ENCODE data around the gene CRIP3. TPM values are rescaled to one million over a fixed set of nuclear protein-coding genes. Genes with fewer than 3 reads are reported as not detected.
A peak's percentile ranks its signal among the peaks of the same experiment; 100 is the strongest.

Gene CRIP3
- total RNA-seq, 2 experiments from 2014 or later = 1.8 to 2.0 TPM

- Mint-ChIP-seq H3K9me3 (no peaks in the 10 kb centered on the region), H3K27me3 (no peaks in the 10 kb centered on the region), H3K4me3 (no peak overlapping the region), H3K4me1 (ENCODE audit: low read depth) (peaks cover 25% of the 10 kb centered on the region), H3K36me3 (ENCODE audit: low read depth) (peaks cover 48% of the 10 kb centered on the region), H3K27ac (peak overlapping the region; percentile 22)
- Histone ChIP-seq H3K4me3 (ENCODE audit: low read length) (no peak overlapping the region), H3K27ac (ENCODE audit: low read depth in 1 of 2, low read length in 2 of 2) (no peak overlapping the region), H3K36me3 (ENCODE audit: insufficient read depth, low read length) (peaks cover 26% of the 10 kb centered on the region), H3K4me1 (ENCODE audit: insufficient read depth, low read length) (peaks cover 12% of the 10 kb centered on the region), H3K9me3 (ENCODE audit: control insufficient read depth in 1 of 2, insufficient read depth in 1 of 2, low read length in 2 of 2) (no peaks in the 10 kb centered on the region), H3K27me3 (ENCODE audit: control insufficient read depth in 1 of 2, insufficient read depth in 2 of 2, low read length in 2 of 2) (no peaks in the 10 kb centered on the region)
- CTCF ChIA-PET = interaction anchor here (1.6 to 2.1 kb wide), 2 partner anchors 14 to 117 kb away, joined by 4 to 5 read pairs; no protein-coding TSS in a partner anchor
- DNase-seq = peak in 3 of 14 experiments; percentile 30 to 46 (median 46)
- peak; percentile 54 for TF ChIP-seq CTCF (IDR thresholded peaks at IDR 0.05)
- ATAC-seq (ENCODE audit: poor library complexity) = no peak
- POLR2A ChIA-PET = interaction anchor here (0.8 to 1.2 kb wide), 2 partner anchors 26 to 35 kb away, joined by 3 to 4 read pairs; partner anchors contain the start of genes CRIP3 and ZNF318
- intact Hi-C loops (cut with DNase I, micrococcal nuclease) = loop anchor here (5.0 to 10.0 kb wide), 3 partner anchors 67 to 430 kb away; no protein-coding TSS in a partner anchor
Observed at GRCh38 chr6:43334466-43335095, 26.0 kb upstream of the CRIP3 start.

- Histone ChIP-seq H3K27ac (ENCODE audit: low read depth in 1 of 2, low read length in 2 of 2) (peak overlapping the region in 1 of 2 donors; percentile 0), H3K9me3 (ENCODE audit: control insufficient read depth in 1 of 2, insufficient read depth in 1 of 2, low read length in 2 of 2) (no peaks in the 10 kb centered on the region), H3K27me3 (ENCODE audit: control insufficient read depth in 1 of 2, insufficient read depth in 2 of 2, low read length in 2 of 2) (no peaks in the 10 kb centered on the region), H3K4me1 (ENCODE audit: insufficient read depth, low read length) (peaks cover 12% of the 10 kb centered on the region), H3K36me3 (ENCODE audit: insufficient read depth, low read length) (peaks cover 6% of the 10 kb centered on the region), H3K4me3 (ENCODE audit: low read length) (no peak overlapping the region)
- peaks cover 25% of the 10 kb centered on the region for H3K4me1 Mint-ChIP-seq (ENCODE audit: low read depth)
- H3K27me3 Mint-ChIP-seq = no peaks in the 10 kb centered on the region
- peak overlapping the region; percentile 49 for H3K27ac Mint-ChIP-seq
- CTCF ChIA-PET = no interaction called here
- ATAC-seq (ENCODE audit: poor library complexity) = peak; percentile 44
- DNase-seq = peak in 3 of 14 experiments; percentile 22 to 39 (median 30)
- intact Hi-C loops (cut with DNase I, micrococcal nuclease) = loop anchor here (5.0 to 10.0 kb wide), 2 partner anchors 70 to 427 kb away; no protein-coding TSS in a partner anchor
- POLR2A ChIA-PET = no interaction called here
- no peak for TF ChIP-seq CTCF (IDR thresholded peaks at IDR 0.05)
- no peaks in the 10 kb centered on the region for H3K9me3 Mint-ChIP-seq
- peaks cover 38% of the 10 kb centered on the region for H3K36me3 Mint-ChIP-seq (ENCODE audit: low read depth)
- peak overlapping the region; percentile 13 for H3K4me3 Mint-ChIP-seq
Observed at GRCh38 chr6:43331891-43332290, 23.3 kb upstream of the CRIP3 start.

GRCh38 chr6:43331470-43331869, 22.8 kb upstream of the CRIP3 start:
- no peak overlapping the region for H3K4me3 Mint-ChIP-seq
- peak in 2 of 14 experiments; percentile 6 to 21 for DNase-seq
- peaks cover 12% of the 10 kb centered on the region for H3K4me1 ChIP-seq (ENCODE audit: insufficient read depth, low read length)
- no peaks in the 10 kb centered on the region for H3K27me3 Mint-ChIP-seq
- POLR2A ChIA-PET = no interaction called here
- H3K36me3 Mint-ChIP-seq (ENCODE audit: low read depth) = peaks cover 34% of the 10 kb centered on the region
- H3K27me3 ChIP-seq (ENCODE audit: control insufficient read depth in 1 of 2, insufficient read depth in 2 of 2, low read length in 2 of 2) = no peaks in the 10 kb centered on the region
- CTCF ChIA-PET = no interaction called here
- intact Hi-C loops (cut with DNase I, micrococcal nuclease) = loop anchor here (5.0 to 10.0 kb wide), 2 partner anchors 69 to 427 kb away; no protein-coding TSS in a partner anchor
- ATAC-seq (ENCODE audit: poor library complexity) = peak; percentile 44
- H3K9me3 Mint-ChIP-seq = no peaks in the 10 kb centered on the region
- no peak for TF ChIP-seq CTCF (IDR thresholded peaks at IDR 0.05)
- peaks cover 4% of the 10 kb centered on the region for H3K36me3 ChIP-seq (ENCODE audit: insufficient read depth, low read length)
- H3K27ac Mint-ChIP-seq = peak overlapping the region; percentile 49
- no peak overlapping the region for H3K4me3 ChIP-seq (ENCODE audit: low read length)
- H3K4me1 Mint-ChIP-seq (ENCODE audit: low read depth) = peaks cover 25% of the 10 kb centered on the region
- H3K9me3 ChIP-seq (ENCODE audit: control insufficient read depth in 1 of 2, insufficient read depth in 1 of 2, low read length in 2 of 2) = no peaks in the 10 kb centered on the region
- peak overlapping the region in 1 of 2 donors; percentile 0 for H3K27ac ChIP-seq (ENCODE audit: low read depth in 1 of 2, low read length in 2 of 2)

Data from CD4-positive, alpha-beta T cell (primary cell).